Measurements from ENCODE around the gene MAST2. TPM values are rescaled to one million over a fixed set of nuclear protein-coding genes. Genes with fewer than 3 reads are reported as not detected.

Gene MAST2
- total and polyA plus RNA-seq, 2 of the 4 experiments (the other 2 are of a cell fraction) = 14.2 to 41.0 TPM

DNA sequence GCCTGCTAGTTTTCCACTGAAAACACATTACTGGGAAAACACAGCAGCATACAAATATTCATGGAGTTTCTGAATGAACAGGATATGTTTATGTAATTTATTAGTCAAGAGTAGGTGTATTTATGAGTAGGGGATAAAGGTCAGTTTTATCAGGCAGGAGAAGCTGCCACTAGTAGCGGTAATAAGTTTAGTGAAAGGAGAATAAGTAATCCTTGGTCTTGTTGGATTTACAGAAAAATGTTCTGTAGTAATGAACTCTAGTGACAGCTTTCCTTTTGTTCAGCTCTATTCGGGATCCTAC is 1.2 kb downstream of the MAST2 start:
- H3K9me3 ChIP-seq (ENCODE audit: control insufficient read depth, insufficient read depth, low read length) = no peaks in the 10 kb centered on the region
- WGBS, 2 experiments (ENCODE audit: extremely low coverage in 2 of 2, insufficient read length in 1 of 2) = 25% methylated on average over 1 of the region's 2 CpGs; no CpG with 5 or more reads in 1 of the 2 experiments
- intact Hi-C loops (cut with micrococcal nuclease) = loop anchor here (5.0 kb wide), 1 partner anchor 37 kb away; no protein-coding TSS in a partner anchor

More for the DNA sequence above, 1.2 kb downstream of the MAST2 start:
- H3K9ac ChIP-seq (ENCODE audit: low read depth, low read length) = peak overlapping the region; percentile 65; the same call in 1 of the 2 replicates
- H3K56ac ChIP-seq (ENCODE audit: extremely low read depth, insufficient read depth, low read length) = no peak overlapping the region
- ATAC-seq (ENCODE audit: low read depth) = no peak
- H2BK5ac ChIP-seq (ENCODE audit: low read depth, low read length, poor library complexity, severe bottlenecking) = no peak overlapping the region
- no TSS peak for BruUV-seq (replicated peaks)
- no peak overlapping the region for H2AFZ ChIP-seq (replicated peaks; ENCODE audit: low read length, poor library complexity)
- no peak overlapping the region for H2BK15ac ChIP-seq (ENCODE audit: low read depth, low read length)
- POLR2A ChIA-PET (ENCODE audit: unreplicated experiment) = no interaction called here
- H4K91ac ChIP-seq (ENCODE audit: insufficient read depth, low read depth, low read length) = no peak overlapping the region
- H4K5ac ChIP-seq (ENCODE audit: low read depth, low read length) = no peak overlapping the region
- in situ Hi-C loops (cut with MboI; ENCODE audit: low sequenced_read_pairs) (no loop called here), dilution Hi-C loops (cut with HindIII; ENCODE audit: low sequenced_read_pairs, unreplicated experiment) (no loop called here)
- peak overlapping the region; percentile 71 for H3K4me3 ChIP-seq (ENCODE audit: insufficient read depth, low read depth, low read length)
- peaks cover 1% of the 10 kb centered on the region; the same call in 1 of the 2 replicates for H3K36me3 ChIP-seq (ENCODE audit: control insufficient read depth, insufficient read depth, low read length)
- peak overlapping the region; percentile 93; the same call in 1 of the 2 replicates for H3K23ac ChIP-seq (ENCODE audit: low read depth, low read length)
- no peak overlapping the region for H4K8ac ChIP-seq (ENCODE audit: low read depth in 2 of 2, low read length in 2 of 2)
- no peaks in the 10 kb centered on the region for H3K27me3 ChIP-seq (ENCODE audit: control insufficient read depth, insufficient read depth, low read length)
- H3K18ac ChIP-seq (ENCODE audit: low read depth, low read length) = no peak overlapping the region
- no peak overlapping the region for H3K4ac ChIP-seq (ENCODE audit: low read depth, low read length)
- H3K14ac ChIP-seq (replicated peaks; ENCODE audit: low read depth, low read length) = 0 out of 2 replicates have a peak overlapping the region, but pooled peaks have one; percentile 4
- H3K79me1 ChIP-seq (ENCODE audit: low read depth in 1 of 2, low read length in 2 of 2) = peaks cover 8 to 37% of the 10 kb centered on the region in 2 experiments
- no peak overlapping the region for H2BK20ac ChIP-seq (ENCODE audit: low read depth, low read length)
- peaks cover 10% of the 10 kb centered on the region for H4K20me1 ChIP-seq (ENCODE audit: insufficient read depth, low read length)
- H3K4me2 ChIP-seq (ENCODE audit: low read depth, low read length) = peak overlapping the region; percentile 97
- no peak overlapping the region for H2AK9ac ChIP-seq (replicated peaks; ENCODE audit: low read depth, low read length, poor library complexity)
- peaks cover 5% of the 10 kb centered on the region for H3K9me1 ChIP-seq (ENCODE audit: insufficient read depth, low read length)
- no peak overlapping the region for H3K27ac ChIP-seq (ENCODE audit: insufficient read depth, low read length)
- H3K4me1 ChIP-seq (ENCODE audit: control insufficient read depth, insufficient read depth, low read length) = peaks cover 5% of the 10 kb centered on the region
- CTCF ChIA-PET = no interaction called here
- TF ChIP-seq POLR2A (IDR thresholded peaks at IDR 0.05; ENCODE audit: low read depth, low read length) (no peak), BHLHE40 (IDR thresholded peaks at IDR 0.05; ENCODE audit: low read depth, low read length) (no peak), RFX5 (IDR thresholded peaks at IDR 0.05; ENCODE audit: low read depth, low read length) (no peak), MXI1 (IDR thresholded peaks at IDR 0.05; ENCODE audit: borderline replicate concordance, low read depth, low read length) (no peak), MAFK (IDR thresholded peaks at IDR 0.05; ENCODE audit: low read depth, low read length) (no peak), SMC3 (IDR thresholded peaks at IDR 0.05; ENCODE audit: low read depth, low read length) (no peak), FOS (IDR thresholded peaks at IDR 0.05; ENCODE audit: low read depth, low read length) (no peak)
- TF ChIP-seq, protein P1, sequence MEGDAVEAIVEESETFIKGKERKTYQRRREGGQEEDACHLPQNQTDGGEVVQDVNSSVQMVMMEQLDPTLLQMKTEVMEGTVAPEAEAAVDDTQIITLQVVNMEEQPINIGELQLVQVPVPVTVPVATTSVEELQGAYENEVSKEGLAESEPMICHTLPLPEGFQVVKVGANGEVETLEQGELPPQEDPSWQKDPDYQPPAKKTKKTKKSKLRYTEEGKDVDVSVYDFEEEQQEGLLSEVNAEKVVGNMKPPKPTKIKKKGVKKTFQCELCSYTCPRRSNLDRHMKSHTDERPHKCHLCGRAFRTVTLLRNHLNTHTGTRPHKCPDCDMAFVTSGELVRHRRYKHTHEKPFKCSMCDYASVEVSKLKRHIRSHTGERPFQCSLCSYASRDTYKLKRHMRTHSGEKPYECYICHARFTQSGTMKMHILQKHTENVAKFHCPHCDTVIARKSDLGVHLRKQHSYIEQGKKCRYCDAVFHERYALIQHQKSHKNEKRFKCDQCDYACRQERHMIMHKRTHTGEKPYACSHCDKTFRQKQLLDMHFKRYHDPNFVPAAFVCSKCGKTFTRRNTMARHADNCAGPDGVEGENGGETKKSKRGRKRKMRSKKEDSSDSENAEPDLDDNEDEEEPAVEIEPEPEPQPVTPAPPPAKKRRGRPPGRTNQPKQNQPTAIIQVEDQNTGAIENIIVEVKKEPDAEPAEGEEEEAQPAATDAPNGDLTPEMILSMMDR (conservative IDR thresholded peaks at IDR 0.05; ENCODE audit: low read depth, low read length) = no peak
- TF ChIP-seq, protein P2, sequence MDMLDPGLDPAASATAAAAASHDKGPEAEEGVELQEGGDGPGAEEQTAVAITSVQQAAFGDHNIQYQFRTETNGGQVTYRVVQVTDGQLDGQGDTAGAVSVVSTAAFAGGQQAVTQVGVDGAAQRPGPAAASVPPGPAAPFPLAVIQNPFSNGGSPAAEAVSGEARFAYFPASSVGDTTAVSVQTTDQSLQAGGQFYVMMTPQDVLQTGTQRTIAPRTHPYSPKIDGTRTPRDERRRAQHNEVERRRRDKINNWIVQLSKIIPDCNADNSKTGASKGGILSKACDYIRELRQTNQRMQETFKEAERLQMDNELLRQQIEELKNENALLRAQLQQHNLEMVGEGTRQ (IDR thresholded peaks at IDR 0.05; ENCODE audit: low read depth, low read length) = no peak
- H2AK5ac ChIP-seq (ENCODE audit: low read depth, low read length) = no peak overlapping the region
- DNase-seq = no peak
- H2BK120ac ChIP-seq (ENCODE audit: low read depth, low read length) = no peak overlapping the region

Data from IMR-90 (cell line).